OCI-LY3 (cell line): ENCODE results near the gene HSPA12B.
"Not testable (repeated sequence)": the region's sequence is repeated elsewhere in the genome, so short reads cannot be mapped to it uniquely, and the experiment has no call there.

Experiments used
- CTCF ChIP-seq: fragments of 200-600, 300-600 bp; sonication (generic); IDR thresholded peaks from 2 replicates; pipeline ENCODE4 v1.5.1; 2014; ENCODE audit warnings: antibody characterized with exemption, low read length, low read depth
- EZH2phosphoT487 ChIP-seq: fragments of 200-600 bp; shearing (Covaris generic); IDR thresholded peaks from 2 replicates; pipeline ENCODE4 v1.6.1; 2018; ENCODE audit warnings: antibody characterized with exemption, mixed run types, low read depth

GRCh38 chr20:3789201-3789600 is 56.7 kb downstream of the HSPA12B start:
- TF ChIP-seq CTCF, EZH2phosphoT487: not testable (repeated sequence)
